Measurements from ENCODE around the gene NCOA3. TPM values are rescaled to one million over a fixed set of nuclear protein-coding genes. Genes with fewer than 3 reads are reported as not detected.

NCOA3 gene
- total RNA-seq, 1 donor, result 53.3 TPM

DNA sequence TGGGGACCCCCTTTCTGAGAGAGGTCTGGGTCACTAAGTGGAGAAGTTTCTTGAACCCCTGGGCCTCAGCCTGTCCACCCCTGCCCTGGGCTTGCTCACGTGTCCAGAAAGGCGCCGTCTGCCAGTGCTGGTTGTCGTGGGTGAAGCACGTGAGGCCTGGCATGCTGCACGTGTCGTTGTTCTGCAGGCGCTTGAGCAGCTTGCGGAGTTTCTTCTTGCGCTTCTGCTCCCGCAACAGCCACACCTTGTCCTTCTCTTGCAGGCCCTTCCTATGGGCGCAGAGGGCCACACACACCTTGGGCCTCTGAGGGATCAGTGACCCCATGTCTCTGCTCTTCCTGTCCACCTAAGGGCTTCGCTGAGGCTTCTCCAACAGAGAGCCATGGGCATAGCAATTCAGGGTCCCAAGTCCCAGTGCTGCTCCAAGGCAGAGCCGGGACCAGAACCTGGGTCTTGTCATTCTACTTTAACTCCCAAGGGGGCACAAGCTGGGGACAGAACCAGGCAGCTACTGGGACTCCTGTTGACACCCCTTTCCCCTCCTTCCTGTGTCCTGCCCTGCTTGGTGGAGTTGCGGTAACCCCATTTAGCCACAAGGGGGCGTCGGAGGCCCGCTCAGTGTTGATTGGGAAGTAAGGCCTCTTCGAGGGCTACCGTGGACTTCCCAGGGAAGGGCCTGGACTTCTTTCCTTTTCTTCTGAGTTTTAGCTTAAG is 161.8 kb downstream of the NCOA3 start:
- H3K4me3 ChIP-seq (ENCODE audit: low read depth, low read length), result no peak overlapping the region
- peak; percentile 80 for DNase-seq (ENCODE audit: low read depth)
- TF ChIP-seq, protein P1, sequence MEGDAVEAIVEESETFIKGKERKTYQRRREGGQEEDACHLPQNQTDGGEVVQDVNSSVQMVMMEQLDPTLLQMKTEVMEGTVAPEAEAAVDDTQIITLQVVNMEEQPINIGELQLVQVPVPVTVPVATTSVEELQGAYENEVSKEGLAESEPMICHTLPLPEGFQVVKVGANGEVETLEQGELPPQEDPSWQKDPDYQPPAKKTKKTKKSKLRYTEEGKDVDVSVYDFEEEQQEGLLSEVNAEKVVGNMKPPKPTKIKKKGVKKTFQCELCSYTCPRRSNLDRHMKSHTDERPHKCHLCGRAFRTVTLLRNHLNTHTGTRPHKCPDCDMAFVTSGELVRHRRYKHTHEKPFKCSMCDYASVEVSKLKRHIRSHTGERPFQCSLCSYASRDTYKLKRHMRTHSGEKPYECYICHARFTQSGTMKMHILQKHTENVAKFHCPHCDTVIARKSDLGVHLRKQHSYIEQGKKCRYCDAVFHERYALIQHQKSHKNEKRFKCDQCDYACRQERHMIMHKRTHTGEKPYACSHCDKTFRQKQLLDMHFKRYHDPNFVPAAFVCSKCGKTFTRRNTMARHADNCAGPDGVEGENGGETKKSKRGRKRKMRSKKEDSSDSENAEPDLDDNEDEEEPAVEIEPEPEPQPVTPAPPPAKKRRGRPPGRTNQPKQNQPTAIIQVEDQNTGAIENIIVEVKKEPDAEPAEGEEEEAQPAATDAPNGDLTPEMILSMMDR (IDR thresholded peaks at IDR 0.05; ENCODE audit: insufficient read depth, low read length), result peak; percentile 98

DNA sequence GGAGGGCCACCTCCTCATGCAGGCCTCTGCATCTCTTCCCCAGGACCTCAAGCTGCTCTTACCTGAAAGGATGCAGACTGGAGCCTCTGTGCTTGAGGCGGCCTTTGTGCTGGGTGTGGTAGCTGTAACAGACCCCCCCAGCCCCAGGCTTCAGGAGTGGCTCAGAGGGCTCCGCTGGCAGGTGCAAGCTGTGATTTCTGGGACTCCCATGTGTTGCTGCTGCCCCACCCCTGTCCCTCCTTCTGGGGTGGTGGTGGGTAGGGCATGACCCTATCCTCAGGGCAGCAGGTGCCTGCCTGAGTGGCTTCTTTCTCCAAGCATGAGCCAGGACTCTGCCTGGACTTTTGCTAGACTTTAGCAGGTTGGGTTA is 162.4 kb downstream of the NCOA3 start:
- no peak for DNase-seq (ENCODE audit: low read depth)
- TF ChIP-seq, protein P1 (IDR thresholded peaks at IDR 0.05; ENCODE audit: insufficient read depth, low read length), result no peak
- H3K4me3 ChIP-seq (ENCODE audit: low read depth, low read length), result no peak overlapping the region

DNA sequence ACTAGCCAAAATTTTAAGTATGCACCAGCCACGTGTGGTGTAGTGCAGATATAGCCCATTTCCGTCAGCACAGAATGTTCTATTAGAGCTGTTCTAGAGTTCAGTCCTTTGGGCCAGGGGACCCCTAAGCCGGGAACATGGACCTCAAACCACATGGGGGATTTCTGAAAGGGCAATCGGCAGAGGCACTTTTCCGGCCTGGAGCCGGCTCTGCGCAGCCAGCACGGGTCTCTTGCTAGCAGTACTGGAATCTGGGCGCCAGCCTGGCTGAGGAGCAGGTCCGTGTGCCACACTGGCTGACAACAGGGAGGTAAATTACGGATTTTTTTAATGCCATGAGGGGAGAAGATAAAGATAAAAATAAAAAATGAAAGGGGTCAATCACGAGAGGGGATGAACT is 163.1 kb downstream of the NCOA3 start:
- TF ChIP-seq, protein P1 (IDR thresholded peaks at IDR 0.05; ENCODE audit: insufficient read depth, low read length), result no peak
- H3K4me3 ChIP-seq (ENCODE audit: low read depth, low read length), result no peak overlapping the region
- no peak for DNase-seq (ENCODE audit: low read depth)

DNA sequence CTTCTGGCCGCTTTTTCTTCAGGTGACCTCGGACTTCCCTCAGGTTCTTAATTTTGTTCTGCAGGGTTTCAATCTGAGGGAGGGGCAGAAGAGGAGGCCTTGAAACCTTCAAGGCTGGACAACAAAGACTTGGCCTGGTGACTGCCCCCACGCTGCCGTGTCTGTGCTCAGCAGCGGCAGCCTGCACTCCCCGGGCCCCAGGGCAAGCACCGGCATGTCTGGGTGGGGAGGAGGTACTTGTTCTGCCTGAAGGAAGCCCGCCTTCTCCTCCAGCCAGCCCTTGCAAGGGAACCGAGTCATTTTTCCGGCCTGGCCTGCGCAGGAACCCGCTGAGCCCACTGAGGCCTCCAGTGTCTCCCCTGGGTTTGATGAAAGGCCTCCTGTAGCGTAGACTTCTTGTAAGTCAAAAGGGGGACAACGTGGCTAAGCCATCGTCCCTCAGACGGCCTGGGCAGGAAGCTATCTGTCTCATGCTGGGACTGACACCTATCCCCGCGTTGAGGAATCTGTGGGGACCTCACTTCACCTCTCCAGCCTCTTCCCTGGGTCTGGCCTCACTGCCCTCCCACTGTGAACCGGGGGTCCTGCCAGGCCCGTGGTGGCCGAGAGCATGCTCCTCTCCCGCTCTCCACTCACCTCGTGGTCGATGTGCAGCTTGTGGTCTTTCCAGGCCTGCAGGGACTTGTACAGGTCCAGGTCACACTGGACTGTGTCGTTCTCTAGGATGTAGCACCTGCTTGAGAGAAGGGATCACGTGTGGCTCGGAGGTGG is 163.7 kb downstream of the NCOA3 start:
- no peak for DNase-seq (ENCODE audit: low read depth)
- no peak overlapping the region for H3K4me3 ChIP-seq (ENCODE audit: low read depth, low read length)
- TF ChIP-seq, protein P1 (IDR thresholded peaks at IDR 0.05; ENCODE audit: insufficient read depth, low read length), result no peak

DNA sequence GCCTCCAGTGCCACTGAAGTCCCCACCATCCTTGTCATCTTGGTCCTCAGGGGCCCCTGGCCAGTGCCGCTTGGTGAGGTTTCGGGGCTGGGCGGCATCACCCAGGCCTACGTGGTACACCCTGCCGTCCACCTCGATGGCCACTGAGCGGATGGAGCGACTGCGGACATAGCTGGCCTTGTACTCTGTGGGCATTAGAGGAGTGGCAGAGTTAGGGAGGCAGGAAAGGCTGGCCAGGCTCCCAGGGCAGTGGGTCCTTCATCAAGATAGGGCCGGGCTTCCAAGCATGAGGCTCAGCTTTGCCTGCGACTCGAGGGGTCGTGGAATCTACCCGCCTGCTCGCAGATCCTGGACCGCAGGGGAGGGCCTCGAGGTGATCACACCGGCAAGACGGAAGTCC is 164.6 kb downstream of the NCOA3 start:
- H3K4me3 ChIP-seq (ENCODE audit: low read depth, low read length), result no peak overlapping the region
- DNase-seq (ENCODE audit: low read depth), result no peak
- TF ChIP-seq, protein P1 (IDR thresholded peaks at IDR 0.05; ENCODE audit: insufficient read depth, low read length), result no peak

DNA sequence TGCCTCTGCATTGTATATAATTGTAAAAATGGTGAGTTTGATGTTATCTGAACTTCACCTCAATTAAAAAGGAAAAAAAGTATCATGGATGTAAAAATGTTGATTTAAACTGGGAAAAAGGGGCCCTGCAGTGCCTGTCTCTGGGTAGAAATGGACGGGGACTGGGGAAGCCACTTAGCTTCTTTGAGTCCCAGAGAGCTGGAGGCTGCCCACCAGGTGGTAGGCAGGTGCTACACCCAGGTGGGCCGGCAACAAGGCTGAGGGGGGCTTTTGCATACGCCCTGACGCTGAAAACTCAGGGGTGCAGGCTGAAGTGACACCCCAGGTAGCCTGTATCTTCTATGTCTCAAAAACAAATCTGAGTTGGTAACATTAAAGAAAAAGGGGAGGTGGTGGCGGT is 165.4 kb downstream of the NCOA3 start:
- no peak overlapping the region for H3K4me3 ChIP-seq (ENCODE audit: low read depth, low read length)
- no peak for DNase-seq (ENCODE audit: low read depth)
- TF ChIP-seq, protein P1 (IDR thresholded peaks at IDR 0.05; ENCODE audit: insufficient read depth, low read length), result no peak

All from fibroblast of the aortic adventitia (primary cell).